ENCODE measurements around the gene BABAM2.

The BABAM2 gene

GRCh38 chr2:28321426-28321825, 430.9 kb downstream of the BABAM2 start:
- CTCF ChIA-PET: no interaction called here
- H3K27ac ChIP-seq (ENCODE audit: extremely low read depth, low read depth, low read length): no peak overlapping the region
- no peaks in the 10 kb centered on the region; the same call in 1 of the 2 replicates for H3K4me1 ChIP-seq (ENCODE audit: control insufficient read depth, insufficient read depth, low read length)
- H3K36me3 ChIP-seq (ENCODE audit: control insufficient read depth in 2 of 2, insufficient read depth in 1 of 2, low read length in 2 of 2): no peaks in the 10 kb centered on the region
- TF ChIP-seq SALL2 (tag by site-specific recombination; IDR thresholded peaks at IDR 0.05; ENCODE audit: borderline replicate concordance) (no peak), ZBTB11 (tag by site-specific recombination; conservative IDR thresholded peaks at IDR 0.05; ENCODE audit: low read depth) (no peak), ZNF404 (tag by site-specific recombination; IDR thresholded peaks at IDR 0.05) (no peak), ZNF600 (tag by site-specific recombination; IDR thresholded peaks at IDR 0.05) (no peak), KLF7 (tag by site-specific recombination; IDR thresholded peaks at IDR 0.05; ENCODE audit: borderline replicate concordance) (no peak), ZNF426 (tag by site-specific recombination; IDR thresholded peaks at IDR 0.05) (no peak), GFI1B (tag by site-specific recombination; IDR thresholded peaks at IDR 0.05) (no peak), ZNF610 (tag by site-specific recombination; IDR thresholded peaks at IDR 0.05; ENCODE audit: borderline replicate concordance) (no peak), ZNF747 (tag by site-specific recombination; IDR thresholded peaks at IDR 0.05) (no peak), ZNF529 (tag by site-specific recombination; IDR thresholded peaks at IDR 0.05; ENCODE audit: insufficient replicate concordance) (no peak), ZNF121 (tag by site-specific recombination; IDR thresholded peaks at IDR 0.05) (no peak), ZSCAN4 (tag by site-specific recombination; IDR thresholded peaks at IDR 0.05) (no peak), ZNF514 (tag by site-specific recombination; IDR thresholded peaks at IDR 0.05) (no peak), KLF1 (tag by site-specific recombination; IDR thresholded peaks at IDR 0.05) (no peak), ZFHX2 (tag by site-specific recombination; conservative IDR thresholded peaks at IDR 0.05) (no peak)
- H3K4me3 ChIP-seq (ENCODE audit: low read depth, low read length): no peak overlapping the region
- POLR2A ChIA-PET: no interaction called here
- no peaks in the 10 kb centered on the region for H3K9me3 ChIP-seq (ENCODE audit: control insufficient read depth, insufficient read depth, low read depth, low read length)

- Histone ChIP-seq H3K27ac (ENCODE audit: extremely low read depth, low read depth, low read length) (no peak overlapping the region), H3K4me1 (ENCODE audit: control insufficient read depth, insufficient read depth, low read length) (no peaks in the 10 kb centered on the region; the same call in 1 of the 2 replicates), H3K9me3 (ENCODE audit: control insufficient read depth, insufficient read depth, low read depth, low read length) (no peaks in the 10 kb centered on the region), H3K36me3 (ENCODE audit: control insufficient read depth in 2 of 2, insufficient read depth in 1 of 2, low read length in 2 of 2) (no peaks in the 10 kb centered on the region), H3K4me3 (ENCODE audit: low read depth, low read length) (no peak overlapping the region)
- ChIA-PET CTCF (no interaction called here), POLR2A (no interaction called here)
- TF ChIP-seq ZNF518A (tag by site-specific recombination; conservative IDR thresholded peaks at IDR 0.05; ENCODE audit: low read depth) (no peak), ZNF830 (tag by site-specific recombination; IDR thresholded peaks at IDR 0.05; ENCODE audit: low read depth) (no peak), ZNF776 (tag by site-specific recombination; IDR thresholded peaks at IDR 0.05; ENCODE audit: borderline replicate concordance) (no peak), ZNF792 (tag by site-specific recombination; IDR thresholded peaks at IDR 0.05) (no peak), ZNF670 (tag by site-specific recombination; IDR thresholded peaks at IDR 0.05; ENCODE audit: low read depth) (no peak), ZFP69B (tag by site-specific recombination; IDR thresholded peaks at IDR 0.05) (no peak), ZNF704 (tag by site-specific recombination; IDR thresholded peaks at IDR 0.05) (no peak), ZBTB21 (tag by site-specific recombination; IDR thresholded peaks at IDR 0.05) (no peak), ZNF513 (tag by site-specific recombination; IDR thresholded peaks at IDR 0.05) (no peak), ZNF239 (tag by site-specific recombination; IDR thresholded peaks at IDR 0.05) (no peak)
Measured at GRCh38 chr2:28322051-28322450, 431.5 kb downstream of the BABAM2 start.
